NT2/D1 (cell line): ENCODE results near the gene MFNG.

ENCODE experiments used
- DNase-seq: peaks from one replicate; pipeline ENCODE4 v3.0.0-alpha.2; 2011; ENCODE audit warnings: low read depth, low spot score
- H3K27me3 ChIP-seq: 2 replicates; pipeline ENCODE4 v1.6.0; 2011; ENCODE audit warnings: mild to moderate bottlenecking; ENCODE audit not compliant: insufficient read length, insufficient read depth
- H3K36me3 ChIP-seq: 2 replicates; pipeline ENCODE4 v1.6.1; 2011; ENCODE audit warnings: mild to moderate bottlenecking, low read length, mixed read lengths; ENCODE audit not compliant: insufficient read depth, insufficient read length
- H3K4me1 ChIP-seq: 2 replicates; pipeline ENCODE4 v1.5.1; 2011; ENCODE audit not compliant: insufficient read depth, insufficient read length
- H3K4me3 ChIP-seq: 2 replicates; pipeline ENCODE4 v1.5.1; 2011; ENCODE audit warnings: low read depth; ENCODE audit not compliant: insufficient read length
- H3K9ac ChIP-seq: 2 replicates; pipeline ENCODE4 v1.6.0; 2011; ENCODE audit warnings: low read depth; ENCODE audit not compliant: insufficient read length
- H3K9me3 ChIP-seq: 2 replicates; pipeline ENCODE4 v1.5.1; 2011; ENCODE audit warnings: mild to moderate bottlenecking, low read length; ENCODE audit not compliant: insufficient read depth
- SUZ12 ChIP-seq: IDR thresholded peaks from 2 replicates; pipeline ENCODE4 v1.6.1; 2011; ENCODE audit not compliant: insufficient read length, insufficient read depth; ENCODE audit errors: extremely low read depth
- YY1 ChIP-seq: IDR thresholded peaks from 2 replicates; pipeline ENCODE4 v1.6.1; 2011; ENCODE audit not compliant: insufficient read length, insufficient read depth
- ZNF274 ChIP-seq: IDR thresholded peaks from 2 replicates; pipeline ENCODE4 v1.6.1; 2011; ENCODE audit warnings: mild to moderate bottlenecking, low read depth, low read length

MFNG gene

GRCh38 chr22:37489983-37490382 is 3.8 kb upstream of the MFNG start:
- H3K4me1 ChIP-seq = peaks cover 27% of the 10 kb centered on the region
- peaks cover 21% of the 10 kb centered on the region for H3K36me3 ChIP-seq
- no peak for DNase-seq
- no peaks in the 10 kb centered on the region for H3K9me3 ChIP-seq
- no peak overlapping the region for H3K4me3 ChIP-seq
- no peak overlapping the region for H3K9ac ChIP-seq
- peaks cover 4% of the 10 kb centered on the region for H3K27me3 ChIP-seq
- TF ChIP-seq YY1 (no peak), SUZ12 (no peak), ZNF274 (no peak)

GRCh38 chr22:37488337-37489135 is 2.4 kb upstream of the MFNG start:
- Histone ChIP-seq H3K27me3 (peaks cover 6% of the 10 kb centered on the region), H3K9ac (no peak overlapping the region), H3K4me1 (peaks cover 28% of the 10 kb centered on the region), H3K4me3 (no peak overlapping the region), H3K9me3 (no peaks in the 10 kb centered on the region), H3K36me3 (peaks cover 16% of the 10 kb centered on the region)
- TF ChIP-seq ZNF274 (no peak), SUZ12 (no peak), YY1 (no peak)
- DNase-seq = no peak

- peaks cover 12% of the 10 kb centered on the region for H3K36me3 ChIP-seq
Observed at GRCh38 chr22:37487571-37487970, 1.4 kb upstream of the MFNG start.

GRCh38 chr22:37487129-37487528 is 945 bp upstream of the MFNG start:
- Histone ChIP-seq H3K4me3 (no peak overlapping the region), H3K36me3 (peaks cover 10% of the 10 kb centered on the region), H3K9me3 (no peaks in the 10 kb centered on the region), H3K27me3 (peaks cover 6% of the 10 kb centered on the region), H3K9ac (no peak overlapping the region), H3K4me1 (peaks cover 26% of the 10 kb centered on the region)
- TF ChIP-seq SUZ12 (no peak), YY1 (no peak), ZNF274 (no peak)
- DNase-seq = no peak

More at GRCh38 chr22:37487571-37487970, 1.4 kb upstream of the MFNG start:
- Histone ChIP-seq H3K27me3 (peaks cover 6% of the 10 kb centered on the region), H3K9ac (no peak overlapping the region), H3K4me1 (peaks cover 26% of the 10 kb centered on the region), H3K9me3 (no peaks in the 10 kb centered on the region), H3K4me3 (no peak overlapping the region)
- no peak for DNase-seq
- TF ChIP-seq YY1 (no peak), SUZ12 (no peak), ZNF274 (no peak)

- Histone ChIP-seq H3K36me3 (peaks cover 5% of the 10 kb centered on the region), H3K9ac (no peak overlapping the region)
Observed at GRCh38 chr22:37485395-37486223, 575 bp downstream of the MFNG start.

GRCh38 chr22:37484480-37485394 is 1.4 kb downstream of the MFNG start:
- Histone ChIP-seq H3K4me1 (peaks cover 26% of the 10 kb centered on the region), H3K4me3 (no peak overlapping the region), H3K36me3 (no peaks in the 10 kb centered on the region), H3K9me3 (no peaks in the 10 kb centered on the region), H3K9ac (peak overlapping the region; percentile 8), H3K27me3 (peaks cover 6% of the 10 kb centered on the region)
- TF ChIP-seq ZNF274 = no peak
- TF ChIP-seq SUZ12 = no peak
- TF ChIP-seq YY1 = no peak
- no peak for DNase-seq

More at GRCh38 chr22:37485395-37486223, 575 bp downstream of the MFNG start:
- peaks cover 26% of the 10 kb centered on the region for H3K4me1 ChIP-seq
- DNase-seq = no peak
- H3K9me3 ChIP-seq = no peaks in the 10 kb centered on the region
- peaks cover 6% of the 10 kb centered on the region for H3K27me3 ChIP-seq
- no peak overlapping the region for H3K4me3 ChIP-seq
- TF ChIP-seq SUZ12 (no peak), YY1 (no peak), ZNF274 (no peak)
